Stimulated activated CD8-positive, alpha-beta memory T cell treated with anti-CD3 and anti-CD28 coated beads, Interleukin-7, amount 100 ng/mL, for 1 hour (primary cell): ENCODE results near the gene KRTAP19-7.

Experiments
- DNase-seq, 2 donors: peaks; one replicate each; pipeline ENCODE4 v3.0.0-alpha.2; 2020; ENCODE audit warnings: low read depth in 2 of 2

The KRTAP19-7 gene

GRCh38 chr21:30561264-30561895, at the start of gene KRTAP19-7:
Gene KRTAP19-7 (minus strand): TSS chr21:30561314. CDS start chr21:30561289, 25 bp downstream.
- DNase-seq, result no peak

- DNase-seq, result no peak
Observed at GRCh38 chr21:30605968-30606367, 44.9 kb upstream of the KRTAP19-7 start.

DNA sequence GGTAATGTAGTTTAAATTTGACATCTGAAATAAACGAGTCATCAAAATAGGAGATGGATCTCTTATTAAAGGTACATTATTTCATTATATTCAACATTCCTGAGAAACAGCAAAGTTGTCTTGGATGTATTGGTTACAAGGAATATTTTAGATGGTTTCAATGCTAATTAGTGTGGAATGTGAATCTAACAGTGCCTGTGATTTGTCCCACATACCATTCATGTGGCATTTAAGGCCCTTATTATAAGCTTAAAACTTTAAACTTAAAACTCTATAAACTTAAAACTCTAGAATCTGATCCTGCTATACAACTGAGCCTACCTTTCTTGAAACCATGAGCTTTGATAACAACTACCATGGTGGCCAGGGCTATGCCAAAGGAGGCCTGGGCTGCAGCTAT, 39.7 kb upstream of the KRTAP19-7 start, which contains the start of gene KRTAP22-1:
KRTAP22-1 (plus strand) TSS at position 301 of the 400 bp plus-strand sequence.
- no peak for DNase-seq

GRCh38 chr21:30598802-30599201, 37.7 kb upstream of the KRTAP19-7 start, which contains the start of gene KRTAP6-2:
Gene KRTAP6-2 (minus strand): TSS chr21:30598902. CDS start chr21:30598874, 28 bp downstream.
- no peak for DNase-seq

DNA sequence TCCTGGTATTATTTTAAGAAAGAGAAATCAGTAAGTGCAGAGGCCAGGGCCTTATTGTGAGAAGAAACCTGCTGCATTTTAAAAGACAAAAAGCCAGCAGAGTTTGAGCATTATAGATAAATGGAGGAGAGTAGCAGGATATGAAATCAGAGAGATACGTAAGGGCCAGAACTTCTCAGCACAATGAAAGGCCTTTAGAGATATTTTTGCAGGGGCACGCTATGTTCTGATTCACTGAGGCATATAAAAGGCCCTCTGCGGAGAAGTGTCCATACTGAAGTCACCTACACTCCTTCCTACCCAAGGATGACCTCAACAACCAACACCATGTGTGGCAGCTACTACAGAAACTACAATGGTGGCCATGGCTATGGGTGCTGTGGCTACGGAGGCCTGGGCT, 31.0 kb upstream of the KRTAP19-7 start, which contains the start of gene KRTAP6-3:
KRTAP6-3 (plus strand) TSS at position 301 of the 400 bp plus-strand sequence; CDS start at position 307, 6 bp downstream.
- no peak for DNase-seq

GRCh38 chr21:30590297-30590696, 29.2 kb upstream of the KRTAP19-7 start, which contains the start of gene KRTAP22-2:
Gene KRTAP22-2 (minus strand): TSS chr21:30590397.
- DNase-seq, result no peak

DNA sequence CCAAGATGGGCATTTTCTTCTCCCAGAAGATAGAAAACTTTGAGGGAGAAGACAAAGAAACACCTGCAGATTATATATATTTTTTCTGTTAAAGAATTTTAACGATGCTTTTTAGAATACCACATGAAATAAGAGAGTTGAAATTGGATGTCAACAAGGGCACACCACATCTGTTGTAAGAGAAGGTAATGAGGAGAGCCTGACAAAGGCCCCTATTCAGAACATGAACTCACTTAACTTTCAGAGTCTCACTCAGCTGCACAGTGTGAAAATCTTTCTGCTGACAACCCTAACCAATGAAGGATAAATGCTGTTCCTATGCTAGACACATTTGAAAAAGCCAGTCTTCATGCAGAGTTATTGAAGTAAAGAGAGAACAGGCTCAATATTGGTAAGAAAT, 21.8 kb upstream of the KRTAP19-7 start:
- no peak for DNase-seq

- no peak for DNase-seq
Observed at GRCh38 chr21:30580132-30580531, 19.0 kb upstream of the KRTAP19-7 start.

GRCh38 chr21:30579346-30579745, 18.2 kb upstream of the KRTAP19-7 start:
- DNase-seq, result no peak

GRCh38 chr21:30577766-30578165, 16.7 kb upstream of the KRTAP19-7 start:
- no peak for DNase-seq

- DNase-seq, result no peak
Observed at GRCh38 chr21:30567617-30568016, 6.5 kb upstream of the KRTAP19-7 start.

GRCh38 chr21:30563630-30564029, 2.5 kb upstream of the KRTAP19-7 start:
- DNase-seq, result no peak

- no peak for DNase-seq
Observed at GRCh38 chr21:30563072-30563471, 2.0 kb upstream of the KRTAP19-7 start.

DNA sequence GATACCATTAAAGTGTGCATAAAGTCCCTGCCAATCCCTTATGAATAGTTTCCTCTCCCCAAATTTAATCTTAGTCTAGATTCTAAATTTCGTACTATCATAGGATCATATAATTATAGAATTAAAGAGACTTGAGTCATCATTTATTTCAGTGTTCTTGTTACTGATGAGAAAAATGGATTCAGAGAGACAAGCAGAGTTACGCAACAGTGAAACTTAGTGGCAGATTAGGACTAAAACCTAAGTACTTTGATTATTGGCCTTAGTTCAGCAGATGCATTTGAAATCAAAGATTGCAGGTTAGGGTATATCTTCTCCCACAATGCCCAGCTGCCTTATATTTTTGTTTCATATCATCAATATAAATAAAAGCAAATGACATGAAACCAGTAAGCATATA, 843 bp upstream of the KRTAP19-7 start:
- no peak for DNase-seq

DNA sequence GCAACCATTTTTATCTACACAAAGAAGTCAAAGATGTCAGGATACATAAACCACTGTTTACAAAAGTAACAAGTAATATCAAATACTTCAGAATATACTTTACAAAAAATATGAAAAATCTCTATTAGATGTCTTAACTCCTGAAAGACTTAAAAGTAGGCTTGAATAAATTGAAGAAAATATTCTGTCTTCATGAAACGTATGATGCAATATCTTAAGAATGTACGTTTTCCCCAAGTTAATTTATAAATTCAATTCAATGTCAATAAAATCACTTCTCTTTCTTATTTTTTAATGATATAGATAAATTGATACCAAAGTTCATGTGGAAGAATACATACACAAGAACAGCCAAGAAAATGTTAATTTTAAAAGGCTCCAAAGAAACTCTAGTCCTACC, 6.0 kb downstream of the KRTAP19-7 start:
- DNase-seq, result no peak

- DNase-seq, result no peak
Observed at GRCh38 chr21:30552782-30553181, 8.3 kb downstream of the KRTAP19-7 start.

DNA sequence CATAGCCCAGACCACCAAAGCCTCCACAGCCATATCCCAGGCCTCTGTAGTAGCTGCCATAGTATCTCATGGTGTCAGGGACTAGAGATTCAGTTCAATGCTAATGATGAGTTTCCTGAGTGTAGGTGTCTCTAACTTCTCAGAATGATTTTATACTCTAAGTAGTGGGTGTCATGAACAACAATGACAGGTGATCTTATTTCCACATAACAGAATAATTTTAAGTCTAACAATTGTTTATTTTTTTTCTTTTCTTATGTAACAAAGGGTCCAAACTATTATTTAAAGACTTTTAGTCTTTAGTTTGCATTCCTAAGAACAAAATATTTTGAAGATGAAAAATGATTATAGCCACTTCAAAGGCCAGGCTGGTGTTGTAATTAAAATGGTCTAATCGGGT, 19.4 kb downstream of the KRTAP19-7 start, which contains the start of gene KRTAP19-6:
KRTAP19-6 (minus strand) TSS at position 101 of the 400 bp plus-strand sequence; CDS start at position 70, 31 bp downstream.
- no peak for DNase-seq

DNA sequence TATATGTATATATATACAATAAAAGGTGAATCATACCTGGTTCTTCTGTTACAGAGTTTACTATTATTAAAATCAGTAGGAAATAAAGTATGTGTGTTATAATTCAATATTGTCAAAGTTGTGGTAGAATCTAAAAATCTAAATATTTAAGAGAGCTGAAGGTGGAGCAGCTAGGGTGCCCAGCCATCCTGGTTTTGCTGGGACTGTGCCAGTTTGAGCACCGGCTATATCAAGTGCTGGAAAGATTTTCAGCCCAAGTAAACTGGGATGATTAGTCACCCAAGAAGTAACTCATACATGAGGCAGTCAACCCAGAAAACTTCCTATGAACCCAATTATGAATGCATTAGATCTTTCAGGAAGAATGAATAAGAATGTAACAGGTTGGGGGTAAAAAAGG, 42.2 kb downstream of the KRTAP19-7 start:
- no peak for DNase-seq

DNA sequence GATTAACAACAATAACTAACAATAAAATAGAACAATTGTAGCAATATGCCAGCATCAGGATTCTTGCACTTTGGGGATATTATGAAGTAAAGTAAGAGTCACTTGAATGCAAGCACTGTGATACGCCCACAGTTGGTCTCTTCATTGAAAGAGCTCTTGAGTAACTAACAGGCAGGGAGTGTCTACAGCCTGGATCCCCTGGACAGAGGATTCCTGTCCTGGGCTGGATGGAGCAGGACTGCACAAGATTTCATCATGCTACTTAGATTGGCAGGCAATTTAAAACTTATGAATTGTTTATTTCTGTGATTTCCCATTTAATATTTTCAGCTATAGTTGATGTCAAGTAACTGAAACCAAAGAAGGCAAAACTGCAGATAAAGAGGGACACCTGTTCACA, 45.4 kb downstream of the KRTAP19-7 start:
- DNase-seq, result no peak
